ENCODE results near the gene SDCCAG8.

Gene SDCCAG8

GRCh38 chr1:243465738-243466137 is 209.9 kb downstream of the SDCCAG8 start:
- DNase-seq = no peak

- DNase-seq = no peak
Measured at GRCh38 chr1:243469497-243469896, 213.7 kb downstream of the SDCCAG8 start.

- peak; percentile 74 for DNase-seq
Measured at GRCh38 chr1:243470502-243470901, 214.7 kb downstream of the SDCCAG8 start.

- peak; percentile 83 for DNase-seq
Measured at GRCh38 chr1:243471026-243471685, 215.3 kb downstream of the SDCCAG8 start.

GRCh38 chr1:243471754-243472745 is 216.2 kb downstream of the SDCCAG8 start:
- DNase-seq = no peak

- DNase-seq = peak; percentile 85
Measured at GRCh38 chr1:243473227-243474135, 217.6 kb downstream of the SDCCAG8 start.

- peak; percentile 85 for DNase-seq
Measured at GRCh38 chr1:243474136-243474881, 218.5 kb downstream of the SDCCAG8 start.

GRCh38 chr1:243474906-243475305 is 219.1 kb downstream of the SDCCAG8 start:
- DNase-seq = peak; percentile 36

- peak; percentile 85 for DNase-seq
Measured at GRCh38 chr1:243475966-243476365, 220.1 kb downstream of the SDCCAG8 start.

- DNase-seq = no peak
Measured at GRCh38 chr1:243477731-243478290, 222.0 kb downstream of the SDCCAG8 start.

GRCh38 chr1:243481101-243481500 is 225.3 kb downstream of the SDCCAG8 start:
- DNase-seq = no peak

- peak; percentile 86 for DNase-seq
Measured at GRCh38 chr1:243482141-243483022, 226.5 kb downstream of the SDCCAG8 start.

GRCh38 chr1:243483071-243483771 is 227.4 kb downstream of the SDCCAG8 start:
- peak; percentile 73 for DNase-seq

GRCh38 chr1:243483952-243484351 is 228.1 kb downstream of the SDCCAG8 start:
- DNase-seq = no peak

- no peak for DNase-seq
Measured at GRCh38 chr1:243487036-243487648, 231.3 kb downstream of the SDCCAG8 start.

GRCh38 chr1:243487649-243488227 is 231.9 kb downstream of the SDCCAG8 start:
- no peak for DNase-seq

- peak; percentile 57 for DNase-seq
Measured at GRCh38 chr1:243488459-243489157, 232.8 kb downstream of the SDCCAG8 start.

- DNase-seq = no peak
Measured at GRCh38 chr1:243489158-243489527, 233.3 kb downstream of the SDCCAG8 start.

Measured in eye (tissue), 1 donor.